VCaP (cell line): ENCODE measurements around the gene UBAC1.

Experiments used
- H3K27ac ChIP-seq: fragments of 450-650 bp; 2 replicates; pipeline ENCODE4 v1.5.1; 2017
- TF ChIP-seq, protein P1 (sequence below): fragments of 450-650 bp; conservative IDR thresholded peaks from 2 replicates; pipeline ENCODE4 v1.5.1; 2017; ENCODE audit warnings: mild to moderate bottlenecking, moderate library complexity

The UBAC1 gene

DNA sequence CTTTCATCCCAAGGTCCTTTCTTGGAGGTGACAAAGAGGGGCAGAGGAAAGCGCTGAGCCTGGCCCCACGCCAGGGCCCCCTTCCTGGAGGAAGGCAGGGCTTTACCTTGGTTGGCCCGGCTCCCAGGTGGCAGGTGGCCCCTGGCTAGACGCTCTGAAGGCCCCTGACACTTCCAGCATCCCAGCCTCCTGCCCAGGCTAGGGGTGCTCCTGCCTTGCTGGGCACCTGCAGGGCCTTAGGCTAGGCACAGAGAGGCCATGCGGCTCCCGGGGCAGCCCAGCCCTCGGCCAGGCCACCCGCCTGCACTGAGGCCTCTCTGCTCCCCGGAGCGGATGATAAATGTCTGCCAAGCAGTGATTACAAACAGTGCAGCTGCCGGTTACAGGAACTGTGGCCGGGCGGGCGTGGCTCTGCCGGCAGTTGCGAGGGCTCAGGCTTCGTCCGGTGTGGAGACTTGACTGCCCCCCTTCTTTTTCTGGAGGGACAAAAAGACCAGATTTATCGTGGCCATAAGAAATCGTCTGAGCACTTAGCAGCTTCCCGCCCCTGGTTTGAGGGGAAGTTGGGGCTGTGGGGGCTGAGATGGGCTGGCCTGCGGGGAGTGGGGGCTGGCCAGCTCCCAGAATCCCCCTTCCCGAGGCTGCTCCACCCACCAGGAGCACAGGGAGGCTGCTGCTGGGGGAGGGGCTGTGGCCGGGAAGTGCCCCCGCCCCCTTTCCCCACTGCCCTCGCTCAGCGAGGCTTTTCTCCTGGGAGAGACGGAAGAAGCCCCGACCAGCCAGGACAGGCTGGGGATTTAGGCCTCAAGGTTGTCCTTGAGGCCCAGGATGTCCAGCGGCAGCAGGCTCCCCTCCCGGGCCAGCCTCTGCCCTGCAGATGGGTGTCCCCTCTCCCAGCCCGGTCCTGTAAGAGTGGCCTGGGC lies 31.6 kb upstream of the UBAC1 start:
- peak overlapping the region; percentile 58 for H3K27ac ChIP-seq
- TF ChIP-seq, protein P1, sequence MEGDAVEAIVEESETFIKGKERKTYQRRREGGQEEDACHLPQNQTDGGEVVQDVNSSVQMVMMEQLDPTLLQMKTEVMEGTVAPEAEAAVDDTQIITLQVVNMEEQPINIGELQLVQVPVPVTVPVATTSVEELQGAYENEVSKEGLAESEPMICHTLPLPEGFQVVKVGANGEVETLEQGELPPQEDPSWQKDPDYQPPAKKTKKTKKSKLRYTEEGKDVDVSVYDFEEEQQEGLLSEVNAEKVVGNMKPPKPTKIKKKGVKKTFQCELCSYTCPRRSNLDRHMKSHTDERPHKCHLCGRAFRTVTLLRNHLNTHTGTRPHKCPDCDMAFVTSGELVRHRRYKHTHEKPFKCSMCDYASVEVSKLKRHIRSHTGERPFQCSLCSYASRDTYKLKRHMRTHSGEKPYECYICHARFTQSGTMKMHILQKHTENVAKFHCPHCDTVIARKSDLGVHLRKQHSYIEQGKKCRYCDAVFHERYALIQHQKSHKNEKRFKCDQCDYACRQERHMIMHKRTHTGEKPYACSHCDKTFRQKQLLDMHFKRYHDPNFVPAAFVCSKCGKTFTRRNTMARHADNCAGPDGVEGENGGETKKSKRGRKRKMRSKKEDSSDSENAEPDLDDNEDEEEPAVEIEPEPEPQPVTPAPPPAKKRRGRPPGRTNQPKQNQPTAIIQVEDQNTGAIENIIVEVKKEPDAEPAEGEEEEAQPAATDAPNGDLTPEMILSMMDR = no peak

DNA sequence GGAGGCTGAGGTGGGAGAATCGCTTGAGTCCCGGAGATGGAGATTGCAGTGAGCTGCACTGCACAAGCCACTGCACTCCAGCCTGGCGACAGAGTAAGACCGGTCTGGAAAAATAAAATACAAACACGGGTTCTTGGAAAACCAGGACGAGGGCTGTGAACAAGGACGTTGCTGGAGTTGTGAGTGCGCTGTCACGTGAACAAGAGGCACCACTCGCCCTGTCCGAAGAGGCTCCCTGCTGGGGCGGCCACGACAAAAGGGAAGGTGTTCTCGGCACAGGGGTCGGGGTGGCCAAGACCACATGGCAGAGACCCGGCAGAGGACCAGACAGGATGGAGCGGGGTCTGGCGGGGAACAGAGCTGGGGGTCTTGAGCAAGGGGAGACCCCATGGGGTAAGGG lies 30.6 kb upstream of the UBAC1 start:
- H3K27ac ChIP-seq = no peak overlapping the region
- TF ChIP-seq, protein P1 = no peak

- TF ChIP-seq, protein P1 = no peak
- H3K27ac ChIP-seq = peak overlapping the region; percentile 75
Observed at GRCh38 chr9:135990468-135991429, 29.6 kb upstream of the UBAC1 start.

GRCh38 chr9:135989722-135990467 lies 28.7 kb upstream of the UBAC1 start:
- peak overlapping the region; percentile 75 for H3K27ac ChIP-seq
- TF ChIP-seq, protein P1 = no peak

DNA sequence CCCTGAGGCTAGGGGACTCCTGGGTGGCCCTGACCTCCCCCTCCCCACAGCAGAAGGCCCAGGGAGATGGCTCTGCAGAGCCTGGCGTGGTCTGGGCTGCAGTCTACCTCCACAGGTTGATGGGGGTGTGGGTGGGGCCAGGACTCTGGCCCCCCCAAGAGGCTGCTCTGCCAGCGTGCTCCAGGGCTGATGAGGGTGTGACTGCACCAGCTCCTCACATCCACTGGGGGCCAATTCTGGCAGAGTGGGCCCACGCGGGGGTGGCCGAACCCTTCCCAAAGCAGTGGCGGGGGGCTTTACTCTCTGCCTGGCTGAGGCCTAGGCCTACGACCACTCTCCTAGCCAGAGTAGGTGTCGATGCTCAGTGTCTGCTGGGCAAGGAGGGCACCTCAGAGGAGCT lies 28.0 kb upstream of the UBAC1 start:
- H3K27ac ChIP-seq = peak overlapping the region; percentile 75
- TF ChIP-seq, protein P1 = no peak

- TF ChIP-seq, protein P1 = no peak
- no peak overlapping the region for H3K27ac ChIP-seq
Observed at GRCh38 chr9:135988493-135988892, 27.3 kb upstream of the UBAC1 start.
